H1 (cell line): ENCODE measurements around the gene VSIG2. TPM values are rescaled to one million over a fixed set of nuclear protein-coding genes. Genes with fewer than 3 reads are reported as not detected.
"Not testable (repeated sequence)": the region's sequence is repeated elsewhere in the genome, so short reads cannot be mapped to it uniquely, and the experiment has no call there.

Source experiments
- CTCF ChIA-PET: fragments of 300-600 bp; sonication (Branson Sonifier 250); formaldehyde crosslinking; loops from one replicate; lab custom pipeline; 2021; ENCODE audit not compliant: partially characterized antibody; lab: Charles Lee
- POLR2A ChIA-PET: fragments of 300-600 bp; sonication (Branson Sonifier 250); formaldehyde crosslinking; loops from one replicate; lab custom pipeline; 2021; ENCODE audit warnings: inconsistent platforms; ENCODE audit not compliant: partially characterized antibody; lab: Charles Lee
- DNase-seq, 2 experiments: peaks; one replicate each; pipeline versions ENCODE4 v3.0.0 to v3.0.0-alpha.2; 2010 to 2022; ENCODE audit warnings: low spot score in 2 of 2, low read depth in 1 of 2, mixed read lengths in 1 of 2
- FAIRE-seq: peaks from 2 replicates; lab custom pipeline; 2011; peaks lifted over from hg19 to GRCh38; lab: Jason Lieb, UNC
- H2AFZ ChIP-seq: 2 replicates; pipeline ENCODE4 v1.8.1; 2012; ENCODE audit warnings: low read length, inconsistent platforms
- H2AK5ac ChIP-seq: 2 replicates; pipeline ENCODE4 v1.6.1; 2013; ENCODE audit warnings: low read depth, low read length
- H2BK120ac ChIP-seq: replicated peaks from 2 replicates; pipeline ENCODE3; 2013; ENCODE audit warnings: low read depth, low read length, inconsistent platforms
- H2BK12ac ChIP-seq: 2 replicates; pipeline ENCODE4 v1.6.1; 2013; ENCODE audit warnings: low read depth, low read length
- H2BK15ac ChIP-seq: 2 replicates; pipeline ENCODE4 v1.6.1; 2013; ENCODE audit warnings: low read length
- H2BK20ac ChIP-seq: 2 replicates; pipeline ENCODE4 v1.6.1; 2013; ENCODE audit warnings: low read length
- H2BK5ac ChIP-seq: 2 replicates; pipeline ENCODE4 v1.6.1; 2013; ENCODE audit warnings: low read depth, low read length
- H3K14ac ChIP-seq: 2 replicates; pipeline ENCODE4 v1.6.1; 2013; ENCODE audit warnings: inconsistent platforms; ENCODE audit not compliant: insufficient read length
- H3K18ac ChIP-seq: 2 replicates; pipeline ENCODE4 v1.6.1; 2013; ENCODE audit warnings: low read length; ENCODE audit errors: extremely low read depth
- H3K23ac ChIP-seq: 2 replicates; pipeline ENCODE4 v1.6.1; 2013; ENCODE audit warnings: inconsistent platforms; ENCODE audit not compliant: insufficient read length
- H3K23me2 ChIP-seq: 2 replicates; pipeline ENCODE4 v1.6.1; 2013; ENCODE audit warnings: low read depth, low read length
- H3K27ac ChIP-seq: 2 replicates; pipeline ENCODE4 v1.6.1; 2011; ENCODE audit warnings: low read depth, low read length, inconsistent platforms
- H3K27me3 ChIP-seq, 4 experiments: replicated peaks in 1 of 4; 1 replicate in 1 of 4; 2 replicates in 3 of 4; pipeline versions ENCODE4 v1.6.1 to v1.8.1; 2011 to 2013; ENCODE audit warnings: low read length in 3 of 4, mild to moderate bottlenecking in 3 of 4, inconsistent platforms in 2 of 4, mixed read lengths in 2 of 4, moderate library complexity in 1 of 4; ENCODE audit not compliant: control insufficient read depth in 3 of 4, insufficient read depth in 3 of 4; ENCODE audit errors: extremely low read depth in 1 of 4
- H3K36me3 ChIP-seq, 4 experiments: 2 replicates each; pipeline versions ENCODE4 v1.6.1 to v1.8.1; 2011 to 2013; ENCODE audit warnings: mild to moderate bottlenecking in 4 of 4, low read length in 3 of 4, moderate library complexity in 2 of 4, control low read depth in 1 of 4, inconsistent platforms in 1 of 4; ENCODE audit not compliant: insufficient read depth in 4 of 4, control insufficient read depth in 2 of 4
- H3K4ac ChIP-seq: replicated peaks from 2 replicates; pipeline ENCODE3; 2013; ENCODE audit warnings: low read length, low read depth, mixed read lengths, inconsistent platforms; ENCODE audit not compliant: insufficient read length
- H3K4me1 ChIP-seq, 4 experiments: replicated peaks in 1 of 4; 1 replicate in 1 of 4; 2 replicates in 3 of 4; pipeline versions ENCODE4 v1.6.1 to v1.8.1; 2011 to 2013; ENCODE audit warnings: low read length in 3 of 4, inconsistent platforms in 2 of 4, mixed read lengths in 1 of 4; ENCODE audit not compliant: insufficient read depth in 4 of 4, control insufficient read depth in 3 of 4
- H3K4me2 ChIP-seq, 2 experiments: 2 replicates each; pipeline versions ENCODE4 v1.6.1 to v1.8.1; 2011 to 2013; ENCODE audit warnings: low read depth in 2 of 2, low read length in 2 of 2, control low read depth in 1 of 2, inconsistent platforms in 1 of 2, mild to moderate bottlenecking in 1 of 2; ENCODE audit not compliant: insufficient read depth in 1 of 2
- H3K4me3 ChIP-seq, 4 experiments: fragments of 200-600, 300-600 bp in 1 of 4; sonication (generic), shearing (Covaris generic), sonication (Bioruptor Twin) in 1 of 4; 2 replicates each; pipeline versions ENCODE4 v1.5.1 to v1.8.1; 2011 to 2016; ENCODE audit warnings: low read length in 4 of 4, low read depth in 3 of 4, control low read depth in 2 of 4, inconsistent platforms in 2 of 4, mild to moderate bottlenecking in 2 of 4, mixed read lengths in 1 of 4, moderate library complexity in 1 of 4; ENCODE audit not compliant: insufficient read depth in 2 of 4; ENCODE audit errors: extremely low read depth in 1 of 4
- H3K56ac ChIP-seq: replicated peaks from 2 replicates; pipeline ENCODE3; 2013; ENCODE audit warnings: low read depth, mild to moderate bottlenecking, mixed read lengths, low read length, inconsistent platforms; ENCODE audit not compliant: insufficient read length
- H3K79me1 ChIP-seq: 2 replicates; pipeline ENCODE4 v1.6.1; 2013; ENCODE audit warnings: low read depth, low read length, control low read depth
- H3K79me2 ChIP-seq, 2 experiments: 2 replicates each; pipeline versions ENCODE4 v1.6.1 to v1.8.1; 2012 to 2013; ENCODE audit warnings: low read length in 2 of 2, mild to moderate bottlenecking in 2 of 2, inconsistent platforms in 1 of 2; ENCODE audit not compliant: insufficient read depth in 2 of 2, control insufficient read depth in 1 of 2
- H3K9ac ChIP-seq, 4 experiments: replicated peaks in 1 of 4; 1 replicate in 1 of 4; 2 replicates in 3 of 4; pipeline versions ENCODE4 v1.6.1 to v1.8.1; 2011 to 2013; ENCODE audit warnings: low read depth in 3 of 4, low read length in 3 of 4, control low read depth in 2 of 4, mild to moderate bottlenecking in 2 of 4, moderate library complexity in 2 of 4, inconsistent platforms in 1 of 4; ENCODE audit errors: extremely low read depth in 1 of 4
- H3K9me3 ChIP-seq, 2 experiments: 2 replicates each; pipeline versions ENCODE4 v1.6.1 to v1.8.1; 2012 to 2013; ENCODE audit warnings: mild to moderate bottlenecking in 2 of 2, moderate library complexity in 2 of 2, control low read depth in 1 of 2, inconsistent platforms in 1 of 2, low read depth in 1 of 2, low read length in 1 of 2, mixed read lengths in 1 of 2; ENCODE audit not compliant: insufficient read depth in 2 of 2
- H4K20me1 ChIP-seq, 2 experiments: replicated peaks in 1 of 2; 2 replicates each; pipeline versions ENCODE3 to v1.8.1; 2011 to 2013; ENCODE audit warnings: inconsistent platforms in 2 of 2, low read length in 2 of 2, mild to moderate bottlenecking in 1 of 2; ENCODE audit not compliant: insufficient read depth in 2 of 2, control insufficient read depth in 1 of 2
- H4K5ac ChIP-seq: 2 replicates; pipeline ENCODE4 v1.6.1; 2013; ENCODE audit warnings: low read length, low read depth, mixed read lengths, inconsistent platforms; ENCODE audit not compliant: insufficient read length
- H4K8ac ChIP-seq: 2 replicates; pipeline ENCODE4 v1.8.0; 2013; ENCODE audit warnings: mild to moderate bottlenecking, moderate library complexity, low read length, inconsistent platforms; ENCODE audit not compliant: insufficient read depth; ENCODE audit errors: extremely low read depth
- H4K91ac ChIP-seq: replicated peaks from 2 replicates; pipeline ENCODE3; 2013; ENCODE audit warnings: low read length, mixed read lengths, inconsistent platforms; ENCODE audit not compliant: insufficient read length
- WGBS, 2 experiments: shearing (Covaris generic) in 1 of 2; methylation state at CpG; one replicate each; pipeline versions ENCODE4 v1.1.6 to v1.1.7; 2013 to 2015; ENCODE audit warnings: low lambda C conversion rate in 2 of 2, mixed read lengths in 2 of 2, inconsistent platforms in 1 of 2, low coverage in 1 of 2, missing lambda C conversion rate in 1 of 2; ENCODE audit not compliant: insufficient replicate concordance in 2 of 2, insufficient coverage in 1 of 2, insufficient read length in 1 of 2; ENCODE audit errors: extremely low coverage in 1 of 2, missing lambda C conversion rate in 1 of 2; 5-methylcytosine and 5-hydroxymethylcytosine counted together
- polyA plus RNA-seq, 7 experiments: library from polyadenylated mRNA; depleted of rRNA in 3 of 7; stranded (reverse) in 5 of 7; unstranded in 2 of 7; fragments of >200 nt in 5 of 7; fragments of 200-250 nt in 2 of 7; gene quantifications; 1 replicate in 5 of 7; 2 replicates in 1 of 7; 4 replicates in 1 of 7; pipeline versions ENCODE4 v1.2.1 to v1.2.3, GENCODE V29; 2011 to 2013; ENCODE audit warnings: missing spikeins in 2 of 7, mixed read lengths in 2 of 7
- total RNA-seq: library from RNA; stranded (reverse); fragmentation: NEBNext Ultra II Directional; extraction: Animal tissue kit (Norgen Biotek cat#: 25700); gene quantifications from 2 replicates; pipeline ENCODE4 v1.2.1, GENCODE V29; 2021

The VSIG2 gene
- total and polyA plus RNA-seq, 2 of the 8 experiments (the other 6 are each of a cell fraction or from before 2014, with no cell fraction given): 0.18 TPM; not detected in 1

- H3K27ac ChIP-seq, FAIRE-seq, H2BK120ac ChIP-seq, H4K20me1 ChIP-seq, H2AK5ac ChIP-seq, H3K23ac ChIP-seq, H3K4me1 ChIP-seq, DNase-seq, H3K27me3 ChIP-seq, H3K79me1 ChIP-seq, H2BK12ac ChIP-seq, H2BK20ac ChIP-seq, H3K56ac ChIP-seq, H3K18ac ChIP-seq, H2BK15ac ChIP-seq, H3K4me3 ChIP-seq, H4K91ac ChIP-seq, H4K8ac ChIP-seq, H4K5ac ChIP-seq, H3K14ac ChIP-seq, H3K4me2 ChIP-seq, H2AFZ ChIP-seq, H3K4ac ChIP-seq, H2BK5ac ChIP-seq, POLR2A ChIA-PET, H3K23me2 ChIP-seq, H3K9me3 ChIP-seq, H3K9ac ChIP-seq: not testable (repeated sequence)
- CTCF ChIA-PET: interaction anchor here (0.9 to 11.0 kb wide), 5 partner anchors 7 to 64 kb away, joined by 3 to 111 read pairs (median 3); no protein-coding TSS in a partner anchor
- peaks cover 0 to 36% (median 19%) of the 10 kb centered on the region in 4 experiments; a peak in 6 of 8 replicates for H3K36me3 ChIP-seq
- 87% methylated on average over 6 of the region's 6 CpGs; no CpG with 5 or more reads in 1 of the 2 experiments for WGBS, 2 experiments
- H3K79me2 ChIP-seq: peaks cover 0 to 15% of the 10 kb centered on the region in 2 experiments; a peak in 2 of 4 replicates
Observed at GRCh38 chr11:124770959-124771358, 18.9 kb upstream of the VSIG2 start.
